Stimulated activated naive B cell treated with anti-CD40 and anti-IgM and Interleukin-4, amounts not matched to agents 10 μg/mL and 1 μg/mL and 100 μg/mL, for 72 hours (primary cell): ENCODE measurements around the gene AANAT.
A peak's percentile ranks its signal among the peaks of the same experiment; 100 is the strongest.

Experiments
- ATAC-seq, 2 donors: fragments of 150-1000 bp; cut with Tn5 transposase; replicated peaks; 2 replicates each; pipeline ENCODE4 v1.10.0; 2021; ENCODE audit warnings: moderate library complexity in 1 of 2
- DNase-seq: peaks from one replicate; pipeline ENCODE4 v3.0.0; 2021
- H3K27ac Mint-ChIP-seq: one replicate; pipeline ENCODE4 v1.8.0; 2022; ENCODE audit warnings: mild to moderate bottlenecking, mixed read lengths
- H3K27me3 Mint-ChIP-seq, 2 donors: one replicate each; pipeline ENCODE4 v1.8.0; 2022; ENCODE audit warnings: mixed read lengths in 2 of 2
- H3K36me3 Mint-ChIP-seq, 2 donors: one replicate each; pipeline ENCODE4 v1.8.0; 2022; ENCODE audit warnings: mixed read lengths in 2 of 2, mild to moderate bottlenecking in 1 of 2
- H3K4me1 Mint-ChIP-seq, 2 donors: one replicate each; pipeline ENCODE4 v1.8.0; 2022; ENCODE audit warnings: mixed read lengths in 2 of 2, mild to moderate bottlenecking in 1 of 2
- H3K4me3 Mint-ChIP-seq, 2 donors: one replicate each; pipeline ENCODE4 v1.8.0; 2022; ENCODE audit warnings: mild to moderate bottlenecking in 2 of 2, mixed read lengths in 2 of 2, moderate library complexity in 1 of 2
- H3K9me3 Mint-ChIP-seq, 2 donors: one replicate each; pipeline ENCODE4 v1.8.0; 2022; ENCODE audit warnings: mixed read lengths in 2 of 2, mild to moderate bottlenecking in 1 of 2

The AANAT gene

GRCh38 chr17:76467366-76467765, at the start of gene AANAT:
Gene AANAT (plus strand): TSS chr17:76467603. CDS start chr17:76468747, 1,144 bp downstream.
- no peaks in the 10 kb centered on the region for H3K9me3 Mint-ChIP-seq
- peak within 1 kb of the TSS; percentile 73 for H3K27ac Mint-ChIP-seq

GRCh38 chr17:76419576-76420260, 47.7 kb upstream of the AANAT start:
- DNase-seq = no peak
- Mint-ChIP-seq H3K27me3 (no peaks in the 10 kb centered on the region), H3K36me3 (peaks cover 17 to 38% of the 10 kb centered on the region in 2 donors), H3K27ac (no peak overlapping the region), H3K4me3 (no peak overlapping the region), H3K4me1 (peaks cover 47 to 70% of the 10 kb centered on the region in 2 donors), H3K9me3 (no peaks in the 10 kb centered on the region)
- no peak for ATAC-seq

More at GRCh38 chr17:76467366-76467765, at the start of gene AANAT:
- Mint-ChIP-seq H3K27me3 (no peaks in the 10 kb centered on the region), H3K4me1 (peaks cover 25 to 45% of the 10 kb centered on the region in 2 donors), H3K4me3 (no peak within 1 kb of the TSS), H3K36me3 (peaks cover 16 to 17% of the 10 kb centered on the region in 2 donors)
- no peak for ATAC-seq
- DNase-seq = no peak

GRCh38 chr17:76420356-76421043, 46.9 kb upstream of the AANAT start:
- no peak overlapping the region for H3K4me3 Mint-ChIP-seq
- peaks cover 19 to 42% of the 10 kb centered on the region in 2 donors for H3K36me3 Mint-ChIP-seq
- no peak for DNase-seq
- H3K27ac Mint-ChIP-seq = peak overlapping the region; percentile 43
- peaks cover 47 to 69% of the 10 kb centered on the region in 2 donors for H3K4me1 Mint-ChIP-seq
- no peaks in the 10 kb centered on the region for H3K9me3 Mint-ChIP-seq
- no peak for ATAC-seq
- no peaks in the 10 kb centered on the region for H3K27me3 Mint-ChIP-seq

DNA sequence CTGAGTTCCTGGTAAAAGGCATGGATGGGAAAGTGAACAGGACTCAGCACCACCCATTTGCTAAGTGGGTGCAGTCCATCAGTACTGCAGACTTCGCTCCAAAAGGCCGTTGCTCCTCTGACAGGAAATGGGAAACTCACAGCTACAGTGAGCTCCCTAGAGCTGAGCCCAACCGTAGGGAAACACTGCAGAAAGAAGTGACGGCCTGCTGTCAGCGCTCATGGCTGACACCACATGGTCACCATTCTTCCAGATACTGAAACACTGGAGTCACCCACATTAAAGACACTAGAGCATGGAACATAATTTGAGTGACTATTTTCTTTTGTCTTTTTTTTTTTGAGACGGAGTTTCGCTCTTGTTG, 46.4 kb upstream of the AANAT start:
- Mint-ChIP-seq H3K4me3 (no peak overlapping the region), H3K27ac (peak overlapping the region; percentile 43), H3K9me3 (no peaks in the 10 kb centered on the region), H3K4me1 (peaks cover 52 to 74% of the 10 kb centered on the region in 2 donors), H3K36me3 (peaks cover 22 to 46% of the 10 kb centered on the region in 2 donors), H3K27me3 (no peaks in the 10 kb centered on the region)
- ATAC-seq (no peak), DNase-seq (no peak)

DNA sequence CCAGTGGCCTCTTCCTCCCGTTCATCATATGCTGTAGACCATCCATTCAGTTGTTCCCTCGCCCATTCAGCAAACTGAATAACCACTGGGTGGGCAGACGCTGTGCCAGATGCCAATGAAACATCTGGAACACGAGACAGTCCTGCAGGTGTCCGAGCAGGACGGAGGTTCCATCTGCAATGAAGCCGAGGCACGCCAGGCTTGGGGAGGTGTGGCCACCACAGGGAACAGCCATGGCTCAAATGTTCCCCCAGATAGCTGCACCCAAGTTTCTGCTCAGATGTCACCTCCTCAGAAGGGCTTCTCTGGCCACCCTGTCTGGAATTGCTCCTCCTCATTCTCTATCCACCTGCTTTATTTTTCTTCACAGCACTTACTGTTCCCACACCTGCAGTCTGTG, 45.0 kb upstream of the AANAT start:
- no peaks in the 10 kb centered on the region for H3K9me3 Mint-ChIP-seq
- DNase-seq = no peak
- H3K36me3 Mint-ChIP-seq = peaks cover 20 to 42% of the 10 kb centered on the region in 2 donors
- H3K27ac Mint-ChIP-seq = no peak overlapping the region
- no peak for ATAC-seq
- peak overlapping the region in 1 of 2 donors; percentile 29 for H3K4me3 Mint-ChIP-seq
- H3K4me1 Mint-ChIP-seq = peaks cover 55 to 77% of the 10 kb centered on the region in 2 donors
- no peaks in the 10 kb centered on the region for H3K27me3 Mint-ChIP-seq

DNA sequence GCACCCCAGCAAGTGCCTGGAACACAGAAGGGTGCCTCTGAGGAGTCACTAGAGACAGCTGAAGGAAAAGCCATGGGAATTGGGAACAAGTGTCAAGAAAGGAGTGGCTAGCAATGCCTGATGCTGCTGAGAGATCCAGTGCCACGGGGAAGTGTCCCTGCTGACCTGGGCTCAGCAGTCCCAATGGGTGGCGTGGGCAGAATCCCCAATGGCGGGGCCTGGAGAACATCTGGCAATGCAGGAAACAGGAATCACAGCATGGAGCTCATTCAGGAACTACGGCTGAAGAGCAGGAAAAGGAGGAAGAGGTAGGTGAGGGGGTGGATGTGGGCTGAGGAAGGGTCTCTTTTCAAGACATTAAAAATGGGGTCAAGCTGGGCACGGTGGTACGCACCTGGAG, 44.5 kb upstream of the AANAT start:
- peak overlapping the region; percentile 29 to 65 for H3K4me3 Mint-ChIP-seq
- H3K27me3 Mint-ChIP-seq = no peaks in the 10 kb centered on the region
- H3K36me3 Mint-ChIP-seq = peaks cover 15 to 38% of the 10 kb centered on the region in 2 donors
- DNase-seq = no peak
- ATAC-seq = no peak
- no peaks in the 10 kb centered on the region for H3K9me3 Mint-ChIP-seq
- H3K27ac Mint-ChIP-seq = peak overlapping the region; percentile 95
- peaks cover 55 to 77% of the 10 kb centered on the region in 2 donors for H3K4me1 Mint-ChIP-seq

DNA sequence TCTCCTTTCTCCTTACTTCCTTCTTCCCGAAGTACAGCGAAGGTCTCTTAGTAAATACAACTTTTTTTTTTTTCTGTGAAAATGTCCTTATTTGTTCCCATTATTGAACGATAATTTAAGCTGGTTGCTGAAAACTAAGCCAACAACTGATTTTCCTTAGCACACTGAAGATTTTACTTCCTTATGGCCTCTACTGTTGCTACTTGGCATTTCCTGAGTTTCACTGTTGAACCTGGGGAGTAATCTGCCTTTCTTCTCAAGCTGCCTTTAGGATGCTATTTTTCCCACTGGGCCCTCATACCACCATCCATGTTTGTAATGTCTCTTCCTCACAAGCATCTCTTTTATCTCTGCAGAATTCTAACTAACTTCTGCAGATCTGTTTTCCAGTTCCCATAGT, 40.5 kb upstream of the AANAT start:
- Mint-ChIP-seq H3K4me3 (no peak overlapping the region), H3K36me3 (peaks cover 9 to 18% of the 10 kb centered on the region in 2 donors), H3K27me3 (no peaks in the 10 kb centered on the region), H3K27ac (no peak overlapping the region), H3K9me3 (no peaks in the 10 kb centered on the region), H3K4me1 (peaks cover 51 to 75% of the 10 kb centered on the region in 2 donors)
- no peak for DNase-seq
- ATAC-seq = no peak

- peaks cover 8 to 12% of the 10 kb centered on the region in 2 donors for H3K36me3 Mint-ChIP-seq
- no peaks in the 10 kb centered on the region for H3K9me3 Mint-ChIP-seq
- H3K4me1 Mint-ChIP-seq = peaks cover 46 to 75% of the 10 kb centered on the region in 2 donors
- peak; percentile 75 to 83 for ATAC-seq
- H3K27me3 Mint-ChIP-seq = no peaks in the 10 kb centered on the region
- DNase-seq = no peak
- H3K27ac Mint-ChIP-seq = no peak overlapping the region
- H3K4me3 Mint-ChIP-seq = peak overlapping the region; percentile 2 to 20
Observed at GRCh38 chr17:76427501-76428231, 39.7 kb upstream of the AANAT start.

DNA sequence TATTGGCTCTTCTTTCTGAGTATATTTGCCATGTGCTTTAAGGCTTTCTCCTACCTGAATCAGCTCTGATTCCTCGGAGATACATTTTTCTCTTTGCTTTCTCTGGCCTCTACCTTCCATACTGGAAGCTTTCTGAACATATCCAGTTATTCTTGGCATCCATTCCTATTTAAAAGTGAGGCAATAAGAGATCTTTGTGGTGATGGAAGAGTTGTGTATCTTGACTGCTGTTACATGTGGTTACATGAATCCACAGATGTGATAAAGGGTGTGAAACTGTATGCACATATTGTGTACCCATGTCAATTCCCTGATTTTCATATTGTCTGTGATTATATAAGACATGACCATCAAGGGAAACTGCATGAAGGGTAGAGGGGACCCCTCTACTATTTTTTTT, 38.9 kb upstream of the AANAT start:
- no peaks in the 10 kb centered on the region for H3K27me3 Mint-ChIP-seq
- no peak for ATAC-seq
- no peak overlapping the region for H3K4me3 Mint-ChIP-seq
- peaks cover 44 to 76% of the 10 kb centered on the region in 2 donors for H3K4me1 Mint-ChIP-seq
- DNase-seq = no peak
- H3K27ac Mint-ChIP-seq = peak overlapping the region; percentile 15
- peaks cover 6 to 11% of the 10 kb centered on the region in 2 donors for H3K36me3 Mint-ChIP-seq
- no peaks in the 10 kb centered on the region for H3K9me3 Mint-ChIP-seq

DNA sequence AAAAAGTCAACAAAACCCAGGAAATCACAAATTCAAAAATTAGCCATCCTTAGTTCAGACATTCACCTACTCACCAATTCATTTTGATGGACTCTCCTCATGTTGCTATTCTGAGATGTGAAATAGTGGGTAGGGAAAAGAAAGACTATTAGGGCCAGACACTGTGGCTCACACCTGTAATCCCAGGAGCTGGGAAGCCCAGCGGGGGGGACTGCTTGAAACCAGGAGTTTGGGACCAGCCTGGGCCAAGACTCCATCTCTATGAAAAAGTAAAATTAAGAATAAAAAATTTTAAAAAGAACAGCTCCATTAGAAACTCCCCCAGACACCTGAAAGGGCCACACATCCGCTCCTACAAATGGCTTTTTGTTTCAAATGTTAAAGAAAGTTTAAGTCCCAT, 35.9 kb upstream of the AANAT start:
- H3K27ac Mint-ChIP-seq = no peak overlapping the region

DNA sequence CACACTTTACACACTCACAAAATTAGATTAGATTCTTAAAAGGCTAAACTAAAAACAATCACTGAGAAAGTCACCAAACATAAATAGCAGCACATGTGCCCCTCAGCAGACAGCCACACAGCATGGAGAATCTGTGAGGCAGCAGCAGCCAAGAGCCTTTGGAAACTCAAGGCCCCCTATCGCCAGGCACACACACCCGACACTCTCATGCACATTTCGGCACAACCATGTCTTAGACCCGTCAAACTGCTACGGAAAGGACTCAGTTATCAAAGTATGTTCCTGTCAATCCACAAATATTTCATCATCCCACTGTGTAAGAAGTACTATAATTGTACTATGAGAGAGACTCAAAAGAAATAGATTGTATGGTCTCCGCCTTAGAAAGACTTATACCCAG, 35.4 kb upstream of the AANAT start:
- Mint-ChIP-seq H3K36me3 (peaks cover 2 to 18% of the 10 kb centered on the region in 2 donors), H3K27me3 (no peaks in the 10 kb centered on the region), H3K4me1 (peaks cover 58 to 86% of the 10 kb centered on the region in 2 donors), H3K9me3 (no peaks in the 10 kb centered on the region), H3K27ac (no peak overlapping the region), H3K4me3 (no peak overlapping the region)
- DNase-seq = no peak
- ATAC-seq = no peak

More for the DNA sequence above, 35.9 kb upstream of the AANAT start:
- Mint-ChIP-seq H3K27me3 (no peaks in the 10 kb centered on the region), H3K36me3 (peaks cover 2 to 15% of the 10 kb centered on the region in 2 donors), H3K4me1 (peaks cover 59 to 88% of the 10 kb centered on the region in 2 donors), H3K4me3 (no peak overlapping the region), H3K9me3 (no peaks in the 10 kb centered on the region)
- no peak for DNase-seq
- no peak for ATAC-seq

GRCh38 chr17:76432712-76433336, 34.6 kb upstream of the AANAT start:
- no peak for DNase-seq
- Mint-ChIP-seq H3K9me3 (no peaks in the 10 kb centered on the region), H3K4me3 (no peak overlapping the region), H3K36me3 (peaks cover 2 to 18% of the 10 kb centered on the region in 2 donors), H3K4me1 (peaks cover 51 to 79% of the 10 kb centered on the region in 2 donors), H3K27ac (peak overlapping the region; percentile 73), H3K27me3 (no peaks in the 10 kb centered on the region)
- peak; percentile 64 to 76 for ATAC-seq

DNA sequence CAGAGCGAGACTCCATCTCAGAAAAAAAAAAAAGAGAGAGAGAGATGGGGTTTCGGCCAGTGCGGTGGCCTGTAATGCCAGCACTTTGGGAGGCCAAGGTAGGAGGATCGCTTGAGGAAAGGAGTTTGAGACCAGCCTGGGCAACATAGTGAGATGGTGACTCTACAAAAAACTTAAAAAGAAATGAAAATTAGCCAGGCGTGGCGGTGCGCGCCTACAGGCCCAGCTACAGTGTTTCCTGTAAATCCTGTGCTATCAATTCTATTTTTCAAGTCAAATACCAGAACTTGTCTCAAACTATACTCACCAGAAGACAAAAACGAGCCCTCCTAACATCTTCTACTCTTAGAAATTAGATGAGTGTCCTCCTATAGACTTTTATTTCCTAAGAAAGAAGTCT, 33.7 kb upstream of the AANAT start:
- peak in 1 of 2 donors; percentile 27 for ATAC-seq
- no peak for DNase-seq
- Mint-ChIP-seq H3K36me3 (peaks cover 3 to 21% of the 10 kb centered on the region in 2 donors), H3K27ac (peak overlapping the region; percentile 73), H3K9me3 (no peaks in the 10 kb centered on the region), H3K4me1 (peaks cover 49 to 79% of the 10 kb centered on the region in 2 donors), H3K27me3 (no peaks in the 10 kb centered on the region), H3K4me3 (peak overlapping the region; percentile 17 to 35)

DNA sequence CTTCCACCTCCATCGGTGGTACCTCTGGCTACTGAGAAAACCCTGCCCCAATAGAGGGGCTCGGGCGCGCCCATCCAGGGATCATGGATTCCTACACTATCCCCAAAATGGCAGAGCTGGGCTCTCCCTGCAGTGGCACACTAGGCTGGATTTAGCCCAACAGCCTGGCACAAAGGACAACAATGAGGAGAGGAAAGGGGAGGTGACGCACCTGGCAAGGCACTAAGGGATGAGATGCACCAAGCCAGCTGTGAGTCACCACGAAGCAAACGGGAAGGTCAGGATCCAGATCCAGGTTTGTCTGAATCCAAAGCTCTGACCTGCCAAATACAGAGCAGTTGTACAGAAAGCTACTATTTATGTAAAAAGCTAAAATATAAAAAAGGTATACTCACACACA, 32.5 kb upstream of the AANAT start:
- no peaks in the 10 kb centered on the region for H3K9me3 Mint-ChIP-seq
- ATAC-seq = no peak
- no peak for DNase-seq
- H3K4me1 Mint-ChIP-seq = peaks cover 54 to 81% of the 10 kb centered on the region in 2 donors
- no peak overlapping the region for H3K27ac Mint-ChIP-seq
- no peak overlapping the region for H3K4me3 Mint-ChIP-seq
- no peaks in the 10 kb centered on the region for H3K27me3 Mint-ChIP-seq
- H3K36me3 Mint-ChIP-seq = peaks cover 10 to 31% of the 10 kb centered on the region in 2 donors
